Activated naive CD4-positive, alpha-beta T cell treated with anti-CD3 and anti-CD28 coated beads, Interleukin-2, amount 50 U/mL, for 24 hours (primary cell): ENCODE data around the gene SND1.
A peak's percentile ranks its signal among the peaks of the same experiment; 100 is the strongest.

Source experiments
- H3K27ac Mint-ChIP-seq: one replicate; pipeline ENCODE4 v1.8.0; 2021; ENCODE audit warnings: mild to moderate bottlenecking, mixed read lengths
- H3K27me3 Mint-ChIP-seq: one replicate; pipeline ENCODE4 v1.8.0; 2021; ENCODE audit warnings: mixed read lengths
- H3K36me3 Mint-ChIP-seq: one replicate; pipeline ENCODE4 v1.8.0; 2021; ENCODE audit warnings: mixed read lengths
- H3K4me1 Mint-ChIP-seq: one replicate; pipeline ENCODE4 v1.8.0; 2021; ENCODE audit warnings: mixed read lengths
- H3K4me3 Mint-ChIP-seq: one replicate; pipeline ENCODE4 v1.8.0; 2021; ENCODE audit warnings: mild to moderate bottlenecking, mixed read lengths
- H3K9me3 Mint-ChIP-seq: one replicate; pipeline ENCODE4 v1.8.0; 2021; ENCODE audit warnings: mixed read lengths

Gene SND1

DNA sequence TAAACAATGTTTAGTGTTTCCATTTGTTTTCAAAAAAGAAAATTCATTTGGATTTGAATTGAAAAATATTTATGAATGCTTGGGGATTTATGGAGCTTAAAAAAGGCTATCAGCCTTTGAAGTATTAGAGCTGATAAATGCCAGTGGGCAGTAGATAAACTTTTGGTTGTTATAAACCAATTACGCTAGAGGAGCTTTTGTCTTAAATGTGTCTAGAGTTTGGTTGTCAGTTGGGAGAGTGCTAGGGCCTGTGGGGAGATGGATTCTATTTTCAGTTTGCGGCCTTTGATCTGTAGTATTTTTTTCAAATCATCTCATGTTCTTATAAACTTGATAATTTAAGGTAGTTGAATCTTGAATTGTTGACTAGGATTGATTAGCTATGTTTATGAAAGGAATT lies 104.0 kb downstream of the SND1 start:
- Mint-ChIP-seq H3K27me3 (no peaks in the 10 kb centered on the region), H3K4me1 (peaks cover 90% of the 10 kb centered on the region), H3K9me3 (no peaks in the 10 kb centered on the region), H3K4me3 (no peak overlapping the region), H3K27ac (no peak overlapping the region), H3K36me3 (peaks cover 12% of the 10 kb centered on the region)

DNA sequence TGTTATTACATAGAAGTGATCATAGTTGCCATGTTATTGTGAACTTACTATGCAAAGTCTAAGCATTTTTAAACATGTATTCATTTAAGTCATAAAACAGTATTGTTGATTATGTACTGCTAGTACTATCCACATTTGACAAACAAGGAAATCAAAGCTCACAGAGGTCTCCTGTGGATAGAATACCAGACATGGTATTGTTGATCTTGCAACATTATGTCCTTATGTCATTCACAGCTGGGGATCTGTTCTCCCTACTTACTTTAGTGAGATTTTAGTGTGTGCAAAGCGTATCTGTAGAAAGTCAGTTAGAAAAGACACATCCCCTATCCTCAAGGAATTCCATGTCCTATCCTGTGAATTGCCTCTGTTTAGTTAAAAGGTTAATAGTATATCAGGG lies 106.1 kb downstream of the SND1 start:
- Mint-ChIP-seq H3K27me3 (no peaks in the 10 kb centered on the region), H3K4me1 (peaks cover 89% of the 10 kb centered on the region), H3K4me3 (no peak overlapping the region), H3K27ac (no peak overlapping the region), H3K36me3 (peaks cover 12% of the 10 kb centered on the region), H3K9me3 (no peaks in the 10 kb centered on the region)

- Mint-ChIP-seq H3K4me3 (no peak overlapping the region), H3K27ac (no peak overlapping the region), H3K4me1 (peaks cover 86% of the 10 kb centered on the region), H3K27me3 (no peaks in the 10 kb centered on the region), H3K36me3 (peaks cover 11% of the 10 kb centered on the region), H3K9me3 (no peaks in the 10 kb centered on the region)
Measured at GRCh38 chr7:127758845-127759244, 106.9 kb downstream of the SND1 start.

DNA sequence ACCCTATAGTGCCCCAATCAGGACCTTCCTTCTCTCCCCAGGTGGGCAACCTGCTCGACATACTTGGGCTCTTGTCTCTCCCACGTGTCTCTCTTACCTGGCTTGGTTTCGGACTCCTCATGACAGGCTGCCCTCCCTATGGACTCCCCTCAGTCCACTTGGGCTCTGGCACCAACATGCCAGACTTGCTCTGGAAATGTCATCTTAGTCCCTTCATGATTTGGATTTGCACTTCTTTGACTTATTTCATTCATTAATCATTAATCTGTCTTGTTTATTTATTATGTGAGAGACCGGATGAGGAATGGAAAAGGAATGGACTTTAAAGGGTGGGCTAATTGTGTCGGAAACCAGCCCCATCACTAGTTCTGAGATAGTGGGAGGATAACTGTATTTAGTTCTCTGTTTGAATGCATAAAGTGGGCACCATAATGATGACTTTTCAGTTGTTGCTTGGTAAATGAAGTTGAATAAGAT lies 108.0 kb downstream of the SND1 start:
- peaks cover 12% of the 10 kb centered on the region for H3K36me3 Mint-ChIP-seq
- H3K4me3 Mint-ChIP-seq: no peak overlapping the region
- peaks cover 81% of the 10 kb centered on the region for H3K4me1 Mint-ChIP-seq
- H3K27ac Mint-ChIP-seq: no peak overlapping the region
- no peaks in the 10 kb centered on the region for H3K27me3 Mint-ChIP-seq
- H3K9me3 Mint-ChIP-seq: no peaks in the 10 kb centered on the region

- no peaks in the 10 kb centered on the region for H3K9me3 Mint-ChIP-seq
- H3K27ac Mint-ChIP-seq: no peak overlapping the region
- H3K27me3 Mint-ChIP-seq: no peaks in the 10 kb centered on the region
- peaks cover 13% of the 10 kb centered on the region for H3K36me3 Mint-ChIP-seq
- H3K4me3 Mint-ChIP-seq: no peak overlapping the region
- peaks cover 76% of the 10 kb centered on the region for H3K4me1 Mint-ChIP-seq
Measured at GRCh38 chr7:127760436-127761031, 108.5 kb downstream of the SND1 start.

GRCh38 chr7:127761196-127761595 lies 109.2 kb downstream of the SND1 start:
- H3K4me3 Mint-ChIP-seq: no peak overlapping the region
- H3K27me3 Mint-ChIP-seq: no peaks in the 10 kb centered on the region
- H3K9me3 Mint-ChIP-seq: no peaks in the 10 kb centered on the region
- peaks cover 13% of the 10 kb centered on the region for H3K36me3 Mint-ChIP-seq
- H3K27ac Mint-ChIP-seq: no peak overlapping the region
- H3K4me1 Mint-ChIP-seq: peaks cover 75% of the 10 kb centered on the region

- no peak overlapping the region for H3K27ac Mint-ChIP-seq
- no peak overlapping the region for H3K4me3 Mint-ChIP-seq
- peaks cover 20% of the 10 kb centered on the region for H3K36me3 Mint-ChIP-seq
- H3K9me3 Mint-ChIP-seq: peaks cover 5% of the 10 kb centered on the region
- H3K27me3 Mint-ChIP-seq: no peaks in the 10 kb centered on the region
- H3K4me1 Mint-ChIP-seq: peaks cover 76% of the 10 kb centered on the region
Measured at GRCh38 chr7:127764681-127765080, 112.7 kb downstream of the SND1 start.

- H3K4me3 Mint-ChIP-seq: no peak overlapping the region
- peaks cover 5% of the 10 kb centered on the region for H3K9me3 Mint-ChIP-seq
- H3K4me1 Mint-ChIP-seq: peaks cover 75% of the 10 kb centered on the region
- no peaks in the 10 kb centered on the region for H3K27me3 Mint-ChIP-seq
- H3K36me3 Mint-ChIP-seq: peaks cover 19% of the 10 kb centered on the region
- no peak overlapping the region for H3K27ac Mint-ChIP-seq
Measured at GRCh38 chr7:127765150-127765549, 113.2 kb downstream of the SND1 start.

DNA sequence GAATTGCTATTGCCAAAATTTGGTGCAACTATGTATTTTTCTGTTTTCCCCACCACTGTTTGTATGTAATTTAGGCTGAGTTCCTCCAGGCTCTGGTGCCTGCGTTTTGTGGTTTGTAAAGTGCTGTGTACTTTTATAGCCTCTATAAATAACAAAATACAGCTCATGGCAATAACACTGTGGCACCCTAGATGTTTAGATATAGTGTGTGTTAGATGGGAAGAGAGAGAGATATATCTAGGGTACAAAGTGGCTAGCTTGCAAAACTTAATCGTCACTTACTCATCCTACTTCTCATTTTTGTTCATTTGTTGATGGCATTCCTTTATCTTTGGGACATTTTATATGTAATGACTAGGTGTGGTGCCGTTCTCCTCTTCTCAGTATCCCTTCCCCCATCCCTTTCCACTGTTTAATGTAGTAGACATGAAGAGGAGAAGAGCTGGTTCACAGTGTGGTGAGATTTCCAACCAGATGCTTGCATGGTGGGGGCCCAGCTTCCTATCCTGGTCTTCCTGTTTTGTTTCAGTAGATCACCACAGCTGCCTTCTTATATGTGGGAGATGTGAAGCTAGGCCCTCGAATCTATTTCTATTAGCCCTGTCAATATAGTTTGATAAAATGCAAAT lies 115.0 kb downstream of the SND1 start:
- Mint-ChIP-seq H3K27me3 (no peaks in the 10 kb centered on the region), H3K27ac (no peak overlapping the region), H3K4me3 (peak overlapping the region; percentile 69), H3K36me3 (peaks cover 23% of the 10 kb centered on the region), H3K4me1 (peaks cover 71% of the 10 kb centered on the region), H3K9me3 (peaks cover 5% of the 10 kb centered on the region)

DNA sequence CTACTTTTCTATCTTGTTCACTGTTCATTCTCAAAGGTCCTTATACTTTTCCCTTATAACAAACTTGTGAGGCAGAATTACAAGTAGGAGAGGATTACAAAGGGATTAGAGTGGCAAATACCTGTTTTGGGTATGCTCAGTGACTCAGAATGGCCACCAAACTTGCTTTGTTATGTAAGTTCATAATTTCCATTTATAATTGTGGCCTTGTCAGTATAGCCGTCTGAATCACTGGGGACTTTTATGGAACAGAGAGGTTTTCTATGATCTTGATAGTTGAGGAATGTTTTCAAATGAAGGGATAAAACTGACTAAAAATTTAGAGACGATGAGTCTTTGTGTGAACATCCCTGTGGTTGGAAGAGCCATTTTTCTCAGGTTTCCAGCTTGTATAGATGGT lies 116.2 kb downstream of the SND1 start:
- Mint-ChIP-seq H3K27me3 (no peaks in the 10 kb centered on the region), H3K9me3 (peaks cover 5% of the 10 kb centered on the region), H3K36me3 (peaks cover 20% of the 10 kb centered on the region), H3K4me3 (peak overlapping the region; percentile 15), H3K27ac (peak overlapping the region; percentile 69), H3K4me1 (peaks cover 63% of the 10 kb centered on the region)

- Mint-ChIP-seq H3K4me3 (no peak overlapping the region), H3K4me1 (peaks cover 59% of the 10 kb centered on the region), H3K9me3 (peaks cover 5% of the 10 kb centered on the region), H3K36me3 (peaks cover 20% of the 10 kb centered on the region), H3K27ac (peak overlapping the region; percentile 19), H3K27me3 (no peaks in the 10 kb centered on the region)
Measured at GRCh38 chr7:127769137-127769536, 117.1 kb downstream of the SND1 start.

- Mint-ChIP-seq H3K27ac (no peak overlapping the region), H3K4me3 (no peak overlapping the region), H3K9me3 (peaks cover 5% of the 10 kb centered on the region), H3K4me1 (peaks cover 57% of the 10 kb centered on the region), H3K36me3 (peaks cover 20% of the 10 kb centered on the region), H3K27me3 (no peaks in the 10 kb centered on the region)
Measured at GRCh38 chr7:127769696-127770400, 117.9 kb downstream of the SND1 start.

- Mint-ChIP-seq H3K27me3 (no peaks in the 10 kb centered on the region), H3K9me3 (peaks cover 5% of the 10 kb centered on the region), H3K4me1 (peaks cover 59% of the 10 kb centered on the region), H3K27ac (no peak overlapping the region), H3K36me3 (peaks cover 15% of the 10 kb centered on the region), H3K4me3 (no peak overlapping the region)
Measured at GRCh38 chr7:127770885-127771284, 118.9 kb downstream of the SND1 start.

DNA sequence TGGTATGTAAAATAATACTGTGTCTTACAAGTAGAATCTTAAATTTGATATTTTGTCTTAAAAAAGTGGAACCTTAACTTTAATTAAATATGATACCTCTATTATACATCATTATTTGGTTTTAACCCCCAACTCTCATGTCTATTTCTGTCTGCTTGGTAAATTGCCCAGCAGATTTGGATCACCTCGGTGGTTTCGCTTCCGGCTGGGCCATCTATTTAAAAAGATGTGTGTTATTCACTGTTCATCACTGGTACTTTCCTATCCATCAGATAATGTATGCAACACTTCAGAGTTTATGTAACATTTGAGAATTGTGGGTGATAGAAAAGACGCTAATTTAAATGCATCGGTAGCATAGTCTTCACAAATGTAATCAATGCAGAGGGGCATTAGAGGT lies 119.7 kb downstream of the SND1 start:
- peaks cover 15% of the 10 kb centered on the region for H3K36me3 Mint-ChIP-seq
- no peak overlapping the region for H3K4me3 Mint-ChIP-seq
- H3K27ac Mint-ChIP-seq: no peak overlapping the region
- H3K9me3 Mint-ChIP-seq: peaks cover 3% of the 10 kb centered on the region
- H3K4me1 Mint-ChIP-seq: peaks cover 55% of the 10 kb centered on the region
- no peaks in the 10 kb centered on the region for H3K27me3 Mint-ChIP-seq

- Mint-ChIP-seq H3K36me3 (peaks cover 8% of the 10 kb centered on the region), H3K4me1 (peaks cover 39% of the 10 kb centered on the region), H3K27ac (no peak overlapping the region), H3K27me3 (no peaks in the 10 kb centered on the region), H3K4me3 (no peak overlapping the region), H3K9me3 (no peaks in the 10 kb centered on the region)
Measured at GRCh38 chr7:127776776-127777386, 124.9 kb downstream of the SND1 start.

DNA sequence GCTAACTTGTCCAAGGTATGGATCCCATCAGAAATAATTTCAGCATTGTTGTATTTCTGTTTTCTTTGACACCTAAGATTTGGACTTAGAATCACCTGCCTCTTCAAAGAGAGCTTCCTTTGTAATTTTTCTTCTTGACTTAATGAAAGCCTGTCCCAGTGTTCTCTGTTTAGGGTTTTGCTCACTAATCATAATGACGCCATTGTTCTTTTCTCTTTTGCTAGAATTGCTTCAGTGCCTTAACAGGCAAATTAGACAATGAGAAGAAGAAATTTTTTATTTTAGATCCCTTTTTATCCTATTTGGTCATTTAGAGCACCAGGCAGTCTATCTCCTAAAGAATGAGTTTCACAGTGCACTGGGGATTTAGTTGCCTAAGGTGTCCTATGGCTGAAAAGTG lies 128.5 kb downstream of the SND1 start:
- H3K36me3 Mint-ChIP-seq: peaks cover 14% of the 10 kb centered on the region
- no peak overlapping the region for H3K27ac Mint-ChIP-seq
- H3K4me3 Mint-ChIP-seq: no peak overlapping the region
- no peaks in the 10 kb centered on the region for H3K27me3 Mint-ChIP-seq
- peaks cover 54% of the 10 kb centered on the region for H3K4me1 Mint-ChIP-seq
- no peaks in the 10 kb centered on the region for H3K9me3 Mint-ChIP-seq
